Mesenteric fat pad (tissue), 1 donor: ENCODE data around the gene HCN1. TPM values are rescaled to one million over a fixed set of nuclear protein-coding genes. Genes with fewer than 3 reads are reported as not detected.
"Not testable (repeated sequence)": the region's sequence is repeated elsewhere in the genome, so short reads cannot be mapped to it uniquely, and the experiment has no call there.

Source experiments
- DNase-seq: peaks from one replicate; pipeline ENCODE4 v3.0.0-alpha.2; 2020; ENCODE audit warnings: low spot score
- total RNA-seq: library from RNA; stranded (reverse); fragmentation: NEBNext Ultra II Directional; extraction: Animal tissue kit (Norgen Biotek cat#: 25700); gene quantifications from one replicate; pipeline ENCODE4 v1.2.1, GENCODE V29; 2021
- donor health status: DM: yes; HTN: yes; CAD: no.

The HCN1 gene
- total RNA-seq, 1 donor from 2014 or later, result not detected

DNA sequence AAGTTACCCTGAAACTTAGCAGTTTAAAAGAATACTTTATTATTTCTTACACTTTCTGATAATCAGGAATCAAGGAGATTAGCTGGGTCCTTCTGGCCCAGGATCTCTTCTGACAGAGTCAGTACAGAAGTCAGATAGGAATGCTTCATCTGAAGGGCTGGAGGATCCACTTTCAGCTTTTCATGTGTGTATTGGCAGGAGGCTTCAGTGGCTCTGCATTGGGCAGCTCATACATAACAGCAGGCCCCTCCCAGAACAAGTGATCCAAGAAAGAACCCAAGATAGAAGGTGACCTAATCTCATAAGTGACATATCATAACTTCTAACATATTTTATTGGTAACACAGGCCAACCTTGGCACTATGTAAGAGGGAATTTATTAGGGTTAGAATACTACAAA, 258.4 kb downstream of the HCN1 start:
- DNase-seq, result no peak

DNA sequence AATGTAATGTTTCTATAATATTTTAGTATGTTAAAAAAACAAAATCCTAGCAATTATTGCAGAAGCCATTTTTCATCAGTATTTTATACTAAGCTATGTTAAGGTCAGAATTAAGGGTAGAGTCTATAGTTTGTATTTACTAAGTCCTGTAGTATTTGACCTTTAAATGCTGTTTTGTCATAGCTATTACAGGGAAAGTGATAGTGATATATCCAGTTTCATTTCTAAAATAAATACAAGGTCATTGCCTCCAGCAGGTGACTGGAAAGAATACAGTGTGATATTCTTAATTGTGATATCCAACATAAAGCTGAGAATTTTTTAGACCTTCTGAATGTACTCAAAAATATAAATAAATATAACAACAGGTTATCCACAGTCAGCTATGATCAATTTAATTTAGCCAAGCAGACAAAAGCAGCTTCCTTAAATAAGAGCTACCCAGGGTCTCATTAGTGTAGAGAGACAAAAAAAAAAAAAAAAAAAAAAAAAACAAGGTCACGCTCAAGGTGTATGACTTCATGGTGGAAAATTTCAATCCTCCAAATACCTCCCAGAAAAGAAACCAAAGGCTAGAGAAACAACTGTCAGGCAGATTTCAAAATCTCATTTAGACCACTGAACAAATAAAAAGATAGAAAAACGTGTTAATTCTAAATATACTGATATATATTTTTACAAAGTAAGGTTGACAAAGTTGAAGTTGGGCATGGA, 278.7 kb downstream of the HCN1 start:
- DNase-seq, result no peak

DNA sequence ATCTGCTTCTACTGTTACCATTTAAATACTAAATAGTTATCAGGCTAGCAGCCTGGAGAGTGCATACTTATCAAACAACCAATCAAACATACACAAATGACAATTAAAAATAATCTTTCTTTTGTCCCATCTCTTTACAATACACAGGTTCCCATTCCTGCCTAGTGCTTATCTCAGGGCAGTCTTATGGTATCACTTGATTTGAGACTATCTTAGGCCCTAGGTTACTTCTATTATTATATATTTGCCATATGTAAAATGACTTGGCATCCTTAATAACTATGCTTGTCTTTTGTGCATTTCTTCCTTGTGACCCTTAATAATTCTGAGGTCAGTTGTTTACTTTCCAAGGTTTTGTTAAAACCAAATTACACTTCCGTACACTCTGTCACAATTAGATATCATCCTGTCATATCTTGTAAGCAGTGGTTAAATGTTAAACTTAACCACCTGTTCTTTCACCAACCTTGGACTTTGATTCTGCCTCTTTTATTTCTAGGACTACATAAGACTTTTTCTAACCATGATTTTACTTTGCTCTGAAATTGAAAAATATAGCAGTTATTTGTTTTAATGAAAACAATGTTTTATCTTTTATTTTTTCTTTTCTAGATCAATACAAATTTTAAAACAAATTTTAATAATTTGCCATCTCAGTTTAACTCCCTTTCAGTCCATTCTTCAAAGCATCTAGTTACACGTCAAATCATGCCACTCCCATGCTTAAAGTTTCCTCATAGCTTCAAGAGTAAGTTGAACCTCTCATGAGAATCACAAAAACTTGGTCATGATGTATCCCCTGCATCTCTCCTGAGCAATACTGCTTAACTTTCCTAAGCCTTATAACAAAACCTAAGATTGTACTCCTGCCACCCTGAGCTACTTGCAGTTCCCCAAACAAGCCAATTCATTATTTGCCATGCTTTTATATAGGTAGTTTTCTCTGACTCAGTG, 281.3 kb downstream of the HCN1 start:
- no peak for DNase-seq

DNA sequence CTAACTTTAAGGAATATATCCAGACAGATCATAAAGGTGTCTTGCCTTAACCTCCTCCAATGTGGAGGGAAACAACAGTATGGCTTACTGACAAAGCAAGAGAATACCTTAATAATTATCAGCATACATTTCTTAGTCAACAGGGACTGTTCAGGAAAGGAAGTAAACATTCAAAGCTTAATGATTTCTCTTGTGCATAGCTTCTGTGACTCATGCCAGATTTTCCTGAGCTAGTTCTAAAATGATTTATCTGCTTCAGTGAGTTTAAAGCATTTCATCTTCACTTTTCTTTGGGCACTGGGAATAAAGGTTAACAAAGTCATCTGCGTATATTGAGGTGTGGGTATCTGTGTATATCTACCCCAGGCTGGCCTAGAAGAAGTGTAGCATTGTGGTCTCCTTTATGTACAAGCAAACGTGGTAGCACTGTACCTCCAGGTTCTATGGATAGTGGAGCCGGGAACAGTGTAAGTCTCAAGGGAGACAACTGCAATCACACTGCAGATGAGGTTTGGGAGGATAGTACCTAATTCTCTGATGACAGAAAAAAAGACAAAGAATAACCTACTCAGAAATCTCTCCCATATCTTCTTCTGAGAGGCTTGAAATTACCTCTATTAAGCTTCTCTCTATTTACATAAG, 284.1 kb downstream of the HCN1 start:
- DNase-seq, result no peak

DNA sequence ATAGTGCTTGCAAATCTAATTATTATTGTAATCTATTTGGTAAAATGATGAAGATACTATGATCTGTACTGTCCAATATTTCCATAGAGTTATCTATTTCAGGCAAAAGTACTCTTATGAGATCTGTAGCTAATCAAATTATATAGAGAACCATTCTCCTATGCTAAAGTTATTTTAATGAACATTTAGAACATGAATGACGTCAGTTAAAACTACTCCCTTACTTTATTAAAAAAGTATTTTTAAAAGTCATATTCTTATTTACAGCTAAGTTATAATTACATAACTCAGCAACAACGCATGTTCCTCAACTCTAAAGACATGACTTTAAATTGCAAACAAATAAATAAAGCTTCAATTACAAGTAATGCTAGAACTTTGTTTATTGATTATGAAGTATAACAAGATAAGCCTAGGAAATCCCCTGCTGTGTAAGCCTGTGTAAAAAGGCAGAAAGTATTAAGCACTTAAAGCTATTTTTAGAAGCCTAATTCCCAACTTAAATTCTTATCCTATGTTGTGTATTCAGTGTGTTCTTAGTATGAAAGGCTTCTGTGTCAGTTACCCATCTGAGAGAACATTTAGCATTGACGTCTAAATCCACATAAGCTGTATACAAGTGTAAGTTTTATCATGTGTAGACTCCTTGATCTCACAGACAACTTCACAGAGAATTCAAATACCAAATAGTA, 285.7 kb downstream of the HCN1 start:
- DNase-seq, result no peak

DNA sequence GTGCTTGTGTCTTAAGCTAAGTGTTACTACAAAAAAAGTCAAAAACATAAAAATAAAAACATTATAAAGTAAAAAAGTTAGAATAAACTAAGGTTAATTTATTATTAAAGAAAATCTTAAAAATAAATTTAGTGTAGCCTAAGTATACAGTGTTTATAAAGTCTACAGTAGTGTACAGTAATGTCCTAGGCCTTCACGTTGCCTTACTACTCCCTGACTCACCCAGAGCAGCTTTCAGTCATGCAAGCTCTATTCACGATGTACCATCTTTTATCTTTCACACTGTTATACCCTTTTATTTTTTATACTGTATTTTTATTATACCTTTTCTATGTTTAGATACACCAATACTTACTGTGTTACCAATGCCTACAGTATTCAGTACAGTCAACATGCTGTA, 288.1 kb downstream of the HCN1 start:
- DNase-seq, result no peak

DNA sequence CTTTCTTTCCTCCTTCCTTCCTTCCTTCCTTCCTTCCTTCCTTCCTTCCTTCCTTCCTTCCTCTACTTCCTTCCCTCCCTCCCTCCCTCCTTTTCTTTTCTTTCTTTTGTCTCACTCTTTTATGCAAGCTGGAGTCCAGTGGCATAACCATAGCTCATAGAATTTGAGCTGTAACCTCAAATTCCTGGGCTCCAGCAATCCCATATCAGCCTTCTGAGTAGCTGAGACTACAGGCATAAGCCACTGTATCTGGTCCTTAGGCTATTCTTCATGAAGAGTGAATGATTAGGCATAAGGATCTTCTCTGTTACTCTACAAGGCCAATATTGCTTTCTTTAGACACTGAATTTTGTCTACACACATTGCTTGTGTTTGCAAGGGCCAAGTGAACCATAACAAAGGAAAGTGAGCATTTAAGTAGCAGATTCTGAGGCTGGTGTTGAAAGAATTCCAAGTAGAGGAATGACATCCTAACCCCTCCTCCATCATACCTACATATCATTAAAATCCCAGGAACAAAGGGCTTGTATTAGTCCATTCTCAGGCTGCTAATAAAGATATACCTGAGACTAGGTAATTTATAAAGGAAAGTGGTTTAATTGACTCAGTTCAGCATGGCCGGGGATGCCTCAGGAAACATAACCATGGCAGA, 293.2 kb downstream of the HCN1 start:
- DNase-seq, result no peak

DNA sequence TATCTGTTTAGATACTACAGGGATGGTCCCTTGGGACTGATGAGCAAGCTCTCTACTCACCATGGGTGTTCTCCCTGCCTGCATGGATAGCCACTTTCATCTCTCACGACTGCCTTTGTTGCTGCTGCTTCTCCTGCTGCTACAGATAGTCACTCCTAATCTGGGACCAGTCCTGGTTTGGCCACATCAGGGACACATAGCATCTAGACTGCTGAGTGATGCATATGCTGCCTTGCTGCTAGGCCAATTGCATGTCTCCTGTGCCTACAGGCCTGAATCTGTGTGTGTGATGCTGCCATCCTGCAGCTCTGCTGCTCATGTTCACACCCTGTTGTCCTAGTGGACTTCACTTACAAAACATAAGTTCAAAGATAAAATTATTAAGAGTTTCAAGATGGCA, 297.1 kb downstream of the HCN1 start:
- DNase-seq, result no peak

DNA sequence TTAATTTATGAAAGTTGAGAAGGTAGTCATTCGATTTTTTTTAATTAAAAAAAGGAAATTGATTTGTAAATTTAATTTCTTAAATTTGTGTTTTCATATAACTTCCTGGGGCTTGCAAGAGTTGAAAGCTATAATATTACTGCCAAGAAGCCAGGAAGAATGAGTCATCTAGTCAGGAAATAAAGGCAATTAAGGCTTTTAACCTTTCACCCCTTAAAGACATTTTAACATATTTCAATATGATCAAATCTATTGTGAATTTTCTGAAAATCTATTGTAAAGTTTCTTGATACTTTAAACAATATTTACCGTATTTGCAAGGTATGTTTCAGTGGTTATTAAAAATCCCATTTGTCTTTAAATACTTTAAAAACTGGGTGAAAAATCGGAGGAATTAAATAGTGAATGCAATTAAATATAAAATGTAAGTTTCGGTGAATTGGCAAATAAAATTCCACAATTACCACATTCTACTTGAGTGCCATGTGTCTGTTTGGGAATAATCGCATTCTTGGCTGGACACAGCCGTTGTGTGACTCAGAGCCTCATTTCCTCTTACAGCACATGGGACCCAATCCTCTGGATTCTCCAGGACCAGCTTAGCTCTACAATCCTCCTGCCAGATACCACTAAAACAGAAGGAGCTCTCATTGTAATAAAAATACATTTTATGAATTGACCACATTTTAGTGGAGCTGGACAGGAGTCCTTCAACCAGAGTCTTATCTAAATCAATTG, 310.7 kb downstream of the HCN1 start:
- no peak for DNase-seq

DNA sequence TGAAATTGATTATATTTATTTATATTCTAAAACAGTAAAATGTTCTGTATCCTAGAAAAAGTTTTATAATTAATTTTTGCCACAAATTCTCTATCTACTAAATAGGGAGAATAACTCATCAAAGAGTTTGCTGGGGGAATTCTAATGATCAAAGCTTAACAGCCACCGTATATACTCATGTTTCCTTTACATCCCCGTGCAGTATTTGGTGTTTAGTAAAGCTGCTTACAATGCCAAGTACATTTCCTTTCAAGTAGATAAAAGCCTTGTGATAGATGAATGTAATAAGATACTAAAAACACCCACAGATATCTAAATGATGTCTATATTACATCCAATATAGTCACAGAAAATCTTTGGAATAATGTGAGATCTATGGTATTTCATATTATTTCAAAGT, 312.2 kb downstream of the HCN1 start:
- DNase-seq, result no peak

DNA sequence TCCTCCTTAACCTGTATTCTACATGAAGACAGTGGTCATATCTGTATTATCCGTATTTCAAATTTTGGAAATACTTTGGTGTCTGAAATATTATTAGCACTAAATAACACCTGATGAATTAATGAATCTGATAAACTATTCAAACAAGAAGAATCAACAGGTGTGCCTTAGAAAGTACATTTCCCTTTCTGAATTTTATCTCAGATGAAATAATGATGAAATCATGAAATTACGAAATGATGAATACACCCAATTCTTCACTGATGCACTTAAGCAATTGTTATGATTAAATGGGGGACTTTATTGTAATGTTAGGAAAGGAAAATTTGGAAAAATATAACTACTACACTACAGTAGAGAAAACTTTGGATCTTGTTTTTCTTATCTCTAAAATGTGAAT, 313.6 kb downstream of the HCN1 start:
- no peak for DNase-seq

DNA sequence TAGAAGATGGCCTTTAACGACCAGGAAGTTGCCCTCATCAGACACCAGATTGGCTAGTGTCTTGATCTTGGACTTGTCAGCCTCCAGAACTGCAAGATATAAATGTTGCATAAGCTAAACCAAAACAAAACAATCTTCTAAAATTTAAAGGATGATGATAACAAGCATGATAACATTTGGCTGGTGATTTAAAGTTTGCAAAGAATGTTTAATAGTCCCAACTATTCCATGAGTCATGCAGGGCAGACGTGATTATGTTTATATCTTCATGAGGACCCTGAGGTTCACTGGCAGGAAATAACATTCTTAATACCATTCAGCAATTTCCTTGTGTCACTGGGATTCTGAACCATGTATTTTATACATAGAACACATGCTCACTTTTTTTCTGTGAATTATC, 319.8 kb downstream of the HCN1 start:
- no peak for DNase-seq

DNA sequence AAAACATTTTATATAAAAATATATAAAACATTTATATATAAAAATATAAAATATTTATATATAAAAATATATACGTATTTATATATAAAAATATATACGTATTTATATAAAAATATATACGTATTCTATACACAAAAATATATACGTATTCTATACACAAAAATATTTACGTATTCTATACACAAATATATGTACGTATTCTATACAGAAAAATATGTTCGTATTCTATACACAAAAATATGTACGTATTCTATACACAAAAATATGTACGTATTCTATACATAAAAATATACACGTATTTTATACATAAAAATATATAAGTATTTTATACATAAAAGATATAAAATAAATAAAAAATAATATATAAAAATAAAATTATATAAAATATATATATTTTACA, 323.6 kb downstream of the HCN1 start:
- no peak for DNase-seq

DNA sequence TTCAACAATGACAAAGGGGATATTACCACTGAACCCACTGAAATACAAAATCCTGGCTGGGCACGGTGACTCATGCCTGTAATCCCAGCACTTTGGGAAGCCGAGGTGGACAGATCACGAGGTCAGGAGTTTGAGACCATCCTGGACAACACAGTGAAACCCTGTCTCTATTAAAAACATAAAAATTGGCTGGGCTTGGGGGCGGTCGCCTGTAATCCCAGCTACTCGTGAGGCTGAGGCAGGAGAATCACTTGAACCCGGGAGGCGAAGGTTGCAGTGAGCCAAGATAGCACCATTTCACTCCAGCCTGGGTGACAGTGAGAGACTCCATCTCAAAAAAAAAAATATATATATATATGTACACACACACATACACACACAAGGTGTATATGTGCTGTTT, 324.8 kb downstream of the HCN1 start:
- DNase-seq, result not testable (repeated sequence)

DNA sequence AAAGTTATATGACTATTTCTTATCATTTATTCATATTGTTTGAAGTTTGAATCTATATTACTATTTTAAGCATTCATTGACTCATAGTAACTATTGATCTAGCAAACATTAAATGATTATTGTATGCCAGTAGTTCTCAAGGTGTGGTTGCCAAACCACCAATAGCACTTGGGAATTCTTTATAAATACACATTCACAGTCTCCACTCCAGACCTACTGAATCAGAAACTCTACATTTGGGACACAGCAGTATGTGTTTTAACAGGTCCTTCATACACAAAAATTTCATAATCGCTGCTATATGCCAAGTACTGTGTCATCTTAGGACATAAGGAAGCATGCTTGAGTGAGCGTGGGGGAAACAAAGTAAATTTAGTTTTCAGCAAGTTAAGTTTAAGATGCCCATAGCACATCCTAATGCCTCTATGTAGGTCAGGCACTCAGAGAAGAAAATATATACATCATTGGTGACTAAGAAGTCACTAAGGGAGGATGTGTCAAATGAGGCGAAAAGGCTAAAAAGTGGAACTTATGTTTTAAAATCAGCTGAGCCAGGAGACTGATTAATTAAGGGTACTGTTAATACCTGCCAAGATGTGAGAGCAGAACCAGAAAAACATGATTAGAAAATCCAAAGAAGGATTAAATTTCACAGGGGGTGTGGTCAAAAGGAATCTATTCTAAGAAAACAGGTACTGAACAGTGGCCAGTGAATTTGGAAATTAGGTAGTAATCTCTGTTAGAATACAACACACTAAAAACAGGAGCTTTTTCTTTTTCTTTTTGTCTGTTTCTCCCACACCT, 340.8 kb downstream of the HCN1 start:
- no peak for DNase-seq

DNA sequence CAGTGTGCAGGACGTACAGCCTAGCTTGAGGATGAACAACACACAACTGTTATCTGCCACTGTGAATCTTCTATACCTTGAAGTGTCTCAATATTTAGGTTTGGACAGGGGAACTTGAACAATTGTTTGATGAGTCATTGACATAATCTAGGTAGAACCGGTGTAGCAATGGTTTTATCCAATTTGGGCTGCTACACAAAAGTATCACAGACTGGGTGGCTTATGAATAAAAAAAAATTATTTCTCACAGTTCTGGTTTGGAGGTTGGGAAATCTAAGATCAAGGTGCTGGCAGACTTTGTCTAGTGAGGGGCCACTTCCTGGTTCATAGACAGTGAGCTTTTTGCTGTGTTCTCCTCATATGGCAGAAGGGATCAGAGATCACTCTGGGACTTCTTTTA, 359.7 kb downstream of the HCN1 start:
- DNase-seq, result no peak

DNA sequence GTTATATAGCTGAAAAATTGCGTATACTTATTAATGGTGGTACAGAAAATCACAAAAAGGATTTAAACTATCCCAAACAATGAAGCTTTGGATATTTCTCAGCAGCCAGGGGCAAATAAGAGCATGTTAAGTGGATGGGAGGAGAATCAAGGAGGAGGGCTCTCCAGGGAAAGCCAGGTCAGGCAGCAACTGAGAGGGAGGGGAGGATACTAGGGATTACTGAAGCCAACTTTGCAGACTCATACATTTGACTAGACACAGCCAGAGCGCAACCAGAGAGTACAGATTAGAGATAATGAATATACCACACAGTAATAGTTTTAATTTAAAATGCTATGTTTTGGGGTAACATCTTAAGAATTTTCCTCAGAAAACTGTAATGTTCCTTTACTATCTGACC, 360.2 kb downstream of the HCN1 start:
- no peak for DNase-seq

DNA sequence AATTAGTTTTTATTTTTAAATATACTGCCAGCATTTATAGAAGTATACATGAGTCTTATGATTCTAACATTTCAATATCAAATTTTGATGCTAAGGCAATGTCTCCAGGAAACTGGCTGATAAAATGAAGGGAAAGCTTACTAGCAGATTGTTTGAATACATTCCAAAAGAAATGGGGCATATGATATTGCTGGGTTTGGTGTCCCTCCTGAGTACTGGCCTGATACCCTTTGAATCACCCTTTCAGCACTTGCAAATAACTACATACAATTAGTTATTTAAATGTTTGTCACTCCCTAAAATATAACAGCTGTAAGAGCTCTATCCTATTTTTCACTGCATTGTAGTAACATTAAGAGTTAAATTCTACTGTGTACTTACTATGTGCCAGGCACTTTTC, 360.8 kb downstream of the HCN1 start:
- DNase-seq, result no peak

DNA sequence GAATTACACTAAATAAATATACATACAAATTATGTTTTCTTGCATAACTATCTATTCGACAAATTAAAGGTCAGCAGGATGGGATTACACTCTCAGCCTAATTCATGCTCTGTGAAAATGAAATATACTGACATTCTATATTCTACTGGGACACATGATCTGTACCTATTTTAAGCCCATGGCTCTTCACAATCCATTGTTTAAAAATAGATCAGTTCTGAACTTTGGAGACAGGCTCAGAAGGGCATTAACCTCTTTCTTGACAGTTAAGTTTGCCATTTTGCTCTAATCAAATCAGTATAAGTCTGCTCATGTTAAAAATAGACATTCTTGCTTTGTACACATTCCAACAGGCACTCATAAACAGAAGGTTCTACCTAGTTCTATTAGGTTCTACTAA, 361.2 kb downstream of the HCN1 start:
- no peak for DNase-seq
